Mucosa of descending colon (tissue), 3 donors: ENCODE measurements around the gene SCAMP1. TPM values are rescaled to one million over a fixed set of nuclear protein-coding genes. Genes with fewer than 3 reads are reported as not detected.
A peak's percentile ranks its signal among the peaks of the same experiment; 100 is the strongest.

Experiments used
- ATAC-seq: fragments of 200-7000 bp; cut with Tn5 transposase; one replicate; pipeline ENCODE4 v1.9.1; 2020; ENCODE audit warnings: mild to moderate bottlenecking, moderate library complexity
- DNase-seq, 3 donors: peaks; one replicate each; pipeline ENCODE4 v3.0.0-alpha.2; 2020
- H3K36me3 ChIP-seq: fragments of 200-600 bp; one replicate; pipeline ENCODE4 v1.8.0; 2021; ENCODE audit warnings: low read depth, mild to moderate bottlenecking
- H3K4me1 ChIP-seq: fragments of 200-600 bp; one replicate; pipeline ENCODE4 v1.8.0; 2021; ENCODE audit warnings: low read depth, mild to moderate bottlenecking
- H3K4me3 ChIP-seq: fragments of 200-600 bp; one replicate; pipeline ENCODE4 v1.8.0; 2021; ENCODE audit warnings: mild to moderate bottlenecking
- H3K9me3 ChIP-seq: fragments of 200-600 bp; one replicate; pipeline ENCODE4 v1.8.0; 2021; ENCODE audit warnings: mild to moderate bottlenecking
- intact Hi-C, 2 donors: fragments of 100-400 bp; cut with DNase I in 1 of 2; cut with micrococcal nuclease in 1 of 2; formaldehyde crosslinking; loops; one replicate each; pipeline versions ENCODE4 v1.11.0 to v1.11.1; 2022; cut with DNase I, micrococcal nuclease
- long read RNA-seq, 2 donors: library from polyadenylated mRNA; unstranded; transcript quantifications; one replicate each; pipeline ENCODE4 v2.0.0, GENCODE V29; 2019 to 2021
- total RNA-seq, 3 donors: library from RNA; stranded (reverse); fragmentation: NEBNext Ultra II Directional in 2 of 3; extraction: Animal tissue kit (Norgen Biotek cat#: 25700) in 2 of 3; gene quantifications; one replicate each; pipeline versions ENCODE4 v1.2.1 to v1.2.4, GENCODE V29; 2021 to 2023
- TF ChIP-seq, protein P1 (sequence below): fragments of 200-600 bp; IDR thresholded peaks from one replicate; pipeline ENCODE4 v1.8.0; 2022; ENCODE audit warnings: antibody characterized with exemption, mild to moderate bottlenecking
- donor health status: DM: no; HTN: no; CAD: no; lungs with moderate emphysema.
- donor health status: DM: no; HTN: no; CAD: no.
- donor health status: DM: no; HTN: yes; CAD: no.

Gene SCAMP1
- total RNA-seq: 10 to 100 TPM; 23.5 to 41.7 (median 36.1) TPM
- long read RNA-seq, donor 1, full-length matches to known transcripts: 72 of 81 reads
- long read RNA-seq, donor 1, partial matches to known transcripts: 1 of 81 reads
- long read RNA-seq, donor 1, other reads (novel, unspliced or antisense): 8 of 81 reads
- long read RNA-seq, donor 2, full-length matches to known transcripts: 19 of 31 reads
- long read RNA-seq, donor 2, partial matches to known transcripts: 3 of 31 reads
- long read RNA-seq, donor 2, other reads (novel, unspliced or antisense): 9 of 31 reads

- DNase-seq (peak; percentile 94 to 98 (median 96)), ATAC-seq (peak; percentile 98)
- intact Hi-C loops: loop anchor here (2.0 to 10.0 kb wide), 2 partner anchors 65 kb away; partner anchors contain the start of gene AP3B1 (in 2 of the 2)
- Histone ChIP-seq H3K4me1 (peaks cover 10% of the 10 kb centered on the region), H3K4me3 (peak within 1 kb of the TSS; percentile 94), H3K36me3 (no peaks in the 10 kb centered on the region), H3K9me3 (no peaks in the 10 kb centered on the region)
- TF ChIP-seq, protein P1, sequence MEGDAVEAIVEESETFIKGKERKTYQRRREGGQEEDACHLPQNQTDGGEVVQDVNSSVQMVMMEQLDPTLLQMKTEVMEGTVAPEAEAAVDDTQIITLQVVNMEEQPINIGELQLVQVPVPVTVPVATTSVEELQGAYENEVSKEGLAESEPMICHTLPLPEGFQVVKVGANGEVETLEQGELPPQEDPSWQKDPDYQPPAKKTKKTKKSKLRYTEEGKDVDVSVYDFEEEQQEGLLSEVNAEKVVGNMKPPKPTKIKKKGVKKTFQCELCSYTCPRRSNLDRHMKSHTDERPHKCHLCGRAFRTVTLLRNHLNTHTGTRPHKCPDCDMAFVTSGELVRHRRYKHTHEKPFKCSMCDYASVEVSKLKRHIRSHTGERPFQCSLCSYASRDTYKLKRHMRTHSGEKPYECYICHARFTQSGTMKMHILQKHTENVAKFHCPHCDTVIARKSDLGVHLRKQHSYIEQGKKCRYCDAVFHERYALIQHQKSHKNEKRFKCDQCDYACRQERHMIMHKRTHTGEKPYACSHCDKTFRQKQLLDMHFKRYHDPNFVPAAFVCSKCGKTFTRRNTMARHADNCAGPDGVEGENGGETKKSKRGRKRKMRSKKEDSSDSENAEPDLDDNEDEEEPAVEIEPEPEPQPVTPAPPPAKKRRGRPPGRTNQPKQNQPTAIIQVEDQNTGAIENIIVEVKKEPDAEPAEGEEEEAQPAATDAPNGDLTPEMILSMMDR: peak; percentile 54
These were observed at the start of gene SCAMP1 for GRCh38 chr5:78359831-78360673. TSS of gene SCAMP1 (plus strand) at chr5:78360617. CDS start at chr5:78360672, 55 bp downstream.

DNA sequence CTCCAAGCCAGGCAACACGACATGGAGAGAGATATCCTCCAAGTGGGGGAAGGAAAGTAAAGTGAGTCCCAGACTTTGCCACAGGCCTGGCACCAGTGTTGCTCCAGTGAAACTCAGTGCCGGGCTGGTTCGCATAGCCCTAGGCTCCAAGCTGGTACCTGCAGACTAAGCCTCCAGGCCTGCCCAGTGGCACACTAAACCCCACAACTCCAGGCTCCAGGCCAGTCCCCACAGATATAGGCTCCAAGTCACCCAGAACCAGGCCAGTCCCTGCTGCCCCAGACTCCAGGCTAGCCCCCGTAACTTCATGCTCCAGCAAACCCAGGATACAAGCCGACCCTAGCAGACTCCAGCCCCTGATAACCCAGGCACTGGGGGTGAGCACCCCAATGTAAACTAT, 42.9 kb upstream of the SCAMP1 start:
- H3K9me3 ChIP-seq: no peaks in the 10 kb centered on the region
- no peak for DNase-seq
- TF ChIP-seq, protein P1: no peak
- intact Hi-C loops: no loop called here
- no peaks in the 10 kb centered on the region for H3K36me3 ChIP-seq
- ATAC-seq: no peak
- H3K4me3 ChIP-seq: no peak overlapping the region
- no peaks in the 10 kb centered on the region for H3K4me1 ChIP-seq

DNA sequence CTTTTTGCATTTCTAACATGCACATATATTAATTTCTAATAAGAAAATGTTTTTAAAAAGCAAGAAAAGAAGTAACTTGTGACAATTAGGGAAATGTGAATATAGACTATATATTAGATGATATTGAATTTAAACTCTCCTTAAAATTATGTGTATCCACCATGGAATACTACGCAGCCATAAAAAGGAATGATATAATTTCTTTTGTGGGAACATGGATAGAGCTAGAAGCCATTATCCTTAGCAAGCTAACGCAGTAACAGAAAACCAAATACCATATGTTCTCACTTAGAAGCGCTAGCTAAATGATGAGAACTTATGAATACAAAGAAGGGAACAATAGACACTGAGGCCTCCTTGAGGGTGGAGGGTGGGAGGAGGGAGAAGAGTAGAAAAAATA, 42.1 kb upstream of the SCAMP1 start:
- Histone ChIP-seq H3K9me3 (no peaks in the 10 kb centered on the region), H3K36me3 (no peaks in the 10 kb centered on the region), H3K4me1 (no peaks in the 10 kb centered on the region), H3K4me3 (no peak overlapping the region)
- no peak for ATAC-seq
- intact Hi-C loops: no loop called here
- no peak for DNase-seq
- TF ChIP-seq, protein P1: no peak

DNA sequence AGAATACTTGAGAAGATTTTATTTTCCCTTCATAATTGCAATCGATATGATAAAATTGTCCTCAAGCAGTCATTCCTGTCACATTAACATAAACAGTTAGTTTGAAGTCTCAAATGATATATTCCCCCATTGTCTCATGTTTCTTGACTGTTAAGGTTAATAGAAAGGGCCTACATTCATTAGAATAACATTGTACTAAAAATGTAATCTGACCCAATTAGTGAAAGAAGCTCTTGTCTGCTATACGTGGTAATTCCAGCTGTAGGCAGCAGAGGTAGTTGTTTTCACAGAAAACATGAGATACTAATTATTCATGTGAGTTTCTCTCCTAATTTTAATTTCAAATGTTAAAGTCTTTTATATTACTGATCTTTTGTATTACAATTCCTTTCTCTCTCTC, 40.0 kb upstream of the SCAMP1 start:
- ATAC-seq (no peak), DNase-seq (peak in 1 of 3 donors; percentile 28)
- no peak overlapping the region for H3K4me3 ChIP-seq
- H3K4me1 ChIP-seq: no peaks in the 10 kb centered on the region
- no peaks in the 10 kb centered on the region for H3K36me3 ChIP-seq
- H3K9me3 ChIP-seq: no peaks in the 10 kb centered on the region
- TF ChIP-seq, protein P1: no peak
- intact Hi-C loops: no loop called here

- intact Hi-C loops: no loop called here
- Histone ChIP-seq H3K36me3 (no peaks in the 10 kb centered on the region), H3K4me1 (no peaks in the 10 kb centered on the region), H3K4me3 (no peak overlapping the region), H3K9me3 (no peaks in the 10 kb centered on the region)
- TF ChIP-seq, protein P1: no peak
- DNase-seq (no peak), ATAC-seq (no peak)
These were observed 37.2 kb upstream of the SCAMP1 start for GRCh38 chr5:78323241-78323640.
